Epidermal melanocyte (primary cell): Measurements from ENCODE around the gene SAPCD2.
"Not testable (repeated sequence)": the region's sequence is repeated elsewhere in the genome, so short reads cannot be mapped to it uniquely, and the experiment has no call there.

ENCODE experiments used
- DNase-seq: peaks from one replicate; pipeline ENCODE4 v3.0.0; 2011; ENCODE audit warnings: low spot score; ENCODE audit not compliant: insufficient read length

SAPCD2 gene

DNA sequence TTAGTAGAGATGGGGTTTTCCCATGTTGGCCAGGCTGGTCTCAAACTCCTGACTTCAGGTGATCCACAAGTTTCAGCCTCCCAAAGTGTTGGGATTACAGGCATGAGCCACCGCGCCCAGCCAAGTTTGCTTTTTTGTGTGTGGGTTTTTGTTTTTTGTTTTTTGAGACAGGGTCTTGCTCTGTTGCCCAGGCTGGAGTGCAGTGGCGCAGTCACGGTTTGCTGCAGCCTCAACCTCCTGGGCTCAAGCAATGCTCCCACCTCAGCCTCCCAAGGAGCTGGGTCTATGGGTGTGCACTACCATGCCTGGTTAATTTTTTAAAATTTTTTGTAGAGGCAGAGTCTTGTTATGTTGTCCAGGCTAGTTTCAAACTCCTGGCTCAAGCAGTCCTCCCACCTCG lies 36.9 kb downstream of the SAPCD2 start:
- not testable (repeated sequence) for DNase-seq

DNA sequence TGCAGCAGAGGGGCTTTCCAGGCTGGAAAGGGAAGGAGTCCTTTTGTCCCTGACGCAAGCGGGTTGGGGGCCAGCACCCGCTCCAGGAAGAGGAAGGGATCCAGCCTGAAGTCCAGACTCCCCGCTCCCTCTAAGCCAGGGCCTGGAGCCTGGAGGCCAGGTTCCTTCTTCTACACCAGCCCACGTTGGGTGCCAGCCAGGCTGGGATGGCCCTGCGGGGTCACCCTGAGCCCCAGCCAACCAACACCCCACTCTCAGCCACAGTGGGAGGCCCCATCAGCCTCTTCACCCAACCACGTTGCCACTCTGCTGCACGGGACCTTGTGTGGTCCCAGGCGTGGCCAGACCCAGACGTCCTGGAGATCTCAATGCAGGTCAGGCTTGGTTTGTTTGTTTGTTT lies 37.5 kb downstream of the SAPCD2 start:
- DNase-seq = no peak

DNA sequence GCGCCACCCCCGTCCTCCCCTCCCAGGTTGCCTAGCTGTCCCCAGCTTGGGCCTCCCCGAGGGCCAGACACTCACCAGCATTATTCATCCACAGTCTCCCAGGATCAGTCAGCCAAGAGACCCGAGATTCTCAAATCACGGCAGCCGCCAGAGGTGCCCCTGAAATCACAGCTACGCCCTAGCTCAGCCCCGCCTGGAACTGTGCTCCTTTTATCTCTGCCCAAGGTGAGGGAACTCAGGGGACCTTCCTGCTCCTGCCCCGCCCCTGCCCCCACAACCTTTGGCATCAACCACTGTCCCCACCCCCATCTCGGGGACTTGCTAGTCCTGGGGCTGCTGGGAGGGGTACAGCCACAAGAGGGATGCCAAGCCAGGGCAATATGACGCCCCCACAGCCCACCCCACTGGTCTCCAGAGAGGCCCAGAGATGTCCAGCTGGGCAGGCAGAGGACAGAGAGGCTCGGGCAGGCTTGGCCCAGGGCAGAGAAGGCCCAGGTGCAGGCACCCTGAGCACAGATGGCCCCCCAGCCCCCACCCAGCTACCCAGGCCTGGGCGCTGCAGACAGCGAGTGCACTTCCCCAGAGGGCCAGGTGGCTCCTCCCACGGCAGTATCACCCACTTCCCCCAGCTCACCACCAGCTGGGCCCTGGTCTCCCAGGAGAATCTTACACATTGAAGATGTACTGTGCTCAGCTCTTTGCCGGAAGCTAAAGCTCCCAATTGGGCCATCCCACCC lies 38.3 kb downstream of the SAPCD2 start, which contains the start of gene FUT7:
FUT7 (minus strand) TSS at position 185 of the 737 bp plus-strand sequence; CDS start at position 88, 97 bp downstream.
- DNase-seq = no peak

DNA sequence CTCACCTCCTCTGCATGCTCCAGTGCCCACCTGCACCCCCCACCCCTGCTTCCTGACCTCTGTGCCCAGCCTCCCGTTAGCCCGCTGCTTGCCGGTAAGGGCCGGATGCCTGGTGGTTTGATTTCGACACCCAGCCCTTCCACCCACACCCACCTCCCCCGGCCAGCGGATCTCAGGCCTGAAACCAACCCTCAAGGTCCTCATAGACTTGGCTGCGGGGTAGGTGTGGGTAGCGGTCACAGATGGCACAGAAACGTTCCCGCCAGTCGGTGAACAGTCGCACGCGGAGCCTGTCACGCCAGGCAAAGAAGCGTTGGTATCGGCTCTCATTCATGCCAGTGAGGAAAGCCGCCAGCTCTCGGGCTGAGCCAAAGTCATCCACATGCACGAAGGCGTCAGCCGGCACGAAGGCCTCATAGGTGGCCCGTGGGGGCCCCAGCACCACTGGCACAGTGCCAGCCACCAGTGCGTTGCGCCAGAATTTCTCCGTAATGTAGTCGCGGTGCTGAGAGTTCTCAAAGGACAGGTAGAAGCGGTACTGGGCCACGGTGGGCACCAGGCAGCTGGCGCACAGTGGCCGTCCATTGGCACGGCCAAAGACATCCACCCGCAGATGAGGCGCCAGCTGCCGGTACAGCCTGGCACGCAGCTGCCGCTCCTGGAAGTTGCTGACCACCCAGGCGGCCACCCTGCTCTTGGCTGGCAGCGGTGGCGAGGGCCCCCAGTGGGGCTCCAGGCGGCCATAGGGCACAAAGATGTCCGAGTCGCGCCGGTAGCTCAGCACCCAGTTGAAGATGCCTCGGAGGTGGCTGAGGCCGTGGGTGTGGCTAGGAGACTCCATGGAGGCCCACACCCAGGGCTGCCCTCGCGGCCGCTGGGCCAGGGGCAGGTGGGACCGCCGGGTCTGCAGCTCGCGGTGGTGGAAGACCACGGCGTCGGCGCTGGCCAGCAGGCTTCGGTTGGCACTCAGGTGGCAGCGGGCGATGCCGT lies 39.5 kb downstream of the SAPCD2 start:
- DNase-seq = no peak

DNA sequence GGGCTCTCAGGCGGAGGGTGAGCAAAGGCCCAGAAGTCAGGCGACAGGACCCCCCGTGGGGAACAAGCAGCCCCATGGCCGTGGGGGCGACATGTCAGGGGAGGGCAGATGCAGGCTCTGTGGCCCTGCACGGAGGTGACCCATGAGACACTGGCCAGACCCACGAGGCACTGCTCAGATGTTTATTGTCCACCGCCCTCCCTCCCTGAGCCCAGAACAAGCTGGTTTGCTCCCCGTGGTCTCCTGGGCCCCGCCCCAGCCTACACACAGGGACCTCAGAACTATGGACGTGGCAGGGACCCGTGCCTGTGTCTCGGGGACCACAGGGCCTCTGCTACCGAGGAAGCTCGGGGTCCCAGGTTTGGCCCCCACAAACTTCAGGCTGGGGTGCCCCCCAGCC lies 40.4 kb downstream of the SAPCD2 start:
- DNase-seq = no peak

DNA sequence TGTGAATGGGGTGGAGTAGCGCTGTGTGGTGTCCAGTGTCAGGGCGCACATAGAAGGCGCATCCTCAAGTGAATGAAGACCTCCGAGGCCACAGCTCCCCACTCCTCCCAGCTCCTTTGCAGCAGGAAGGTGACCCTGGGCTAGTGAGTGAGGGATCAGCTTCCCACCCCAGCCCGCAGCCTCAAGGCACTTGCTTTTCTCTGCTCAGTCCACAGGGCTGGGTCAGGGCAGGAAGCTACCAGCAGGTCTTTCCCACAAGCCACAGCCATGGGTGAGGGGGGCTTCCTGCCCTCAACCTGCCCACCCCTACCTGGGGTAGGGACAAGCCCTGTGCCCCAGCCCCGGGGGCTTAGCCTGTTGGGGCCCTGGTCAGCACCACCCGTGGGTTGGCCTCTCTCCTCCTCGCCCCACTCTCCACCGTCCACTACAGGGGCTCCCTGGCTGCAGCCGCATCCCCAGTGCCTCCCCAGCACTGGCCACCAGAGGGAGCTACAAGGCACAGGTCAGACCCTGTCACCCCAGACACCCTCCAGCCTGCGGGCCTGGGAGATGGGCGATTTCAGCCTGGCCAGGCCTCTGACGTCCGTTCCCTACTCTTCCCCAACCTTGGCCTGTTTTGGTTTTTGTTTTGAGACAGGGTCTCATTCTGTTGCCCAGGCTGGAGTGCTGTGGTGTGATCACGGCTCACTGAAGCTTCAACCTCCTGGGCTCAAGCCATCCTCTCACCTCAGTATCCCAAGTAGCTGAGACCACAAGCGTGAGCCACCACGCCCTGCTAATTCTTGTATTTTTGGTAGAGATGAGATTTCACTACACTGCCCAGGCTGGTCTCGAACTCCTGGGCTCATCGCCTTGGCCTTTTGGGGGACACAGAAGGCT lies 41.1 kb downstream of the SAPCD2 start:
- DNase-seq = no peak

DNA sequence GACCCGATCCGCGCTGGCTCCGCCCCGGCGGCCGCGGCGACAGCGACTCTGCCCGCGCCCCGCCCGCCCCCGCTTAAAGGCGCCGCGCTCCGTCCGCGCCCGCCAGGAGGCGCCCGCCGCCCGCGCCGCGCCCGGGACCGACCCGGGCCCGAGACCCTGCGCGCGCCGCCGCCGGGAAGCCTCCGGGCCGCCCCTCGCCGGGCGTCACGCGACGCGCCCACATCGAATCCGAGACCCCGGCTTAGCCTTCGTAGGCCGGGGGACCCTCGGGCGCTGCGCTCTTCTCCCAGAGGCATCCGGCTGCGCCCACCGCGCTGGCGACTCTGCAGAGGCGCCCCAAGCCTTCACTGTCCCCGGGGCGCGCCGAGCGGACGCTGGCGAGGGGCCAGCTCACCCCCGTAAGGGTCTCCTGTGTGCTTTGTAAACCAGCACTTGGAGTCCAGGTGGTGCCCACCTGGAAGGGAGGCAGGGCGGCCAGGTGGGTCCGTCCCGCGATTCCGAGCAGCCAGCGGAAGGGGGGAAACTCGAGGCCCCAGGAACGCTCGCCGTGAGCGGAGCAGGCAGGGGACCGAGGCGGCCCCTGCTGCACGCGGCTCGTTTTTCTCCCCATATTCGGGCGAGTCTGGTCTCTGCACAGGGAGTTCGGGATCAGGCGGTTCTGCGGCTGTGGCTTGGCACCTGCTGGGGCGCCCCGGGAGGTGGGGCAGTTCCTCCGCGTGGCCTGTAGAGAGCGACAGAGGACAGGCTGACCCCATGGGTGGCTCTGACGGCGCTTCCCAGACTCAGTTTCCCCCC lies 41.9 kb downstream of the SAPCD2 start:
- DNase-seq = no peak

DNA sequence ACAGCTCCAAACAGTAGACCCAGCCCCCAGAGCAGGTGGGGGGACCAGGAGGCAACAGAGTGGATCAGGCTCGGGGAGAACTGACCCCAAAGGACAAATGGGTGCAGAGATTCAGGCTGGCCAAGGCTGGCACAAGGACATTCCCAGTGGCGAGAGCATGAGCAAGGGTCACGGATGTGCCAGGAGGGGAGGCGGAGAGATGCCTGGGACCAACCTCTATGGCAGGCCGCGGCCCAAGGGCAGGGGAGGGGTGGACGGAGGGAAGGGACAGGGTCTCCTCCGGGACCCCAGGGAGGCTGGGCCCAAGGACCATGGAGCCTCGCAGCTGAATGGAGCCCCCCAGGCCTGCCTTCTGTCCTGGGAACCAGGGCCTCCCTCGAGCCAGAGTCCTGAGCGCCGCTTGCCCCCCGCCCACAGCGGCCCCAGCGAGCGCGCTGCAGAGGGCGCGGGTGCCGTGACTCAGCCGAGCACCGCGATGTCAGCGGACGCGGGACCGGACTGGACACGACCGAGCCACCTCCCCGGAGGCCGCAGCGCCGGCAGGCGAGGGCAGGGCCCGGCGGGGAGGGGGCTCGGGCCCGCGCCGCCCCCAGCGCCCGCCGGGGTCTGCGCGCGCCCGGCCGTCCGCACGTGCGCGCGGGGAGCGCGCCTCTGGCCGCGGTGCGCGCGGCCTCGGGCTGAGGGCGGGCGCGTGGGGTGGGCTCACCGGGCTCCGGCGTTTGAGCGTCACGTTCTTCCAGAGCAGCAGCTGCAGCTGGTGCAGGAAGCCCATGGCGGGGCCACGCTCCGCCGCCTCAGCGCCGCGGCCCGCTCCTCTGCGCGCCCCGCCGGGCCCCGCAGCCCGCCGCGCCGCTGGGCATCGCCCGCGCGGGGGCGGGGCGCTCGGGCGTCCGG lies 42.7 kb downstream of the SAPCD2 start, which contains the start of gene ABCA2:
ABCA2 (minus strand) TSS at position 869 of the 894 bp plus-strand sequence; CDS start at position 772, 97 bp downstream.
- no peak for DNase-seq

DNA sequence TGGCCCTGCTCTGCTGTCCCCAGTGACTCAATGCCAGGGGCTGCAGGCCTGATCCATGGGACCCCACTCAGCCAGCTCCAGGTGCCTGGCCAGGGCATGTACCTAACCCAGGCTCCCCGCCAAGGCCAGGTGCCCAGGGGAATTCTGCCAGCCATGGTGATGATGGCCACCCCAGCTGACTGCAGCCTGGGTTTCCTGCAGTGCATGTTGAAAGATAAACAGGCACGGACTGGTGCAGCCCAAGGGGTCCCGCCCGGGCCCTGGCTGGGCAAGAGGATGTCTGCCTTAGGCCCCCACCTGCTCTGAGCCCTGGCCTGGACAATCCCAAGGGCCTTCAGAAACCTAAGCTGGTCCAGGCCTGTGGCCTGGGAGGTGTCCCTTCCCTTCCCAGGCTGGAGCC lies 43.5 kb downstream of the SAPCD2 start:
- DNase-seq = no peak

DNA sequence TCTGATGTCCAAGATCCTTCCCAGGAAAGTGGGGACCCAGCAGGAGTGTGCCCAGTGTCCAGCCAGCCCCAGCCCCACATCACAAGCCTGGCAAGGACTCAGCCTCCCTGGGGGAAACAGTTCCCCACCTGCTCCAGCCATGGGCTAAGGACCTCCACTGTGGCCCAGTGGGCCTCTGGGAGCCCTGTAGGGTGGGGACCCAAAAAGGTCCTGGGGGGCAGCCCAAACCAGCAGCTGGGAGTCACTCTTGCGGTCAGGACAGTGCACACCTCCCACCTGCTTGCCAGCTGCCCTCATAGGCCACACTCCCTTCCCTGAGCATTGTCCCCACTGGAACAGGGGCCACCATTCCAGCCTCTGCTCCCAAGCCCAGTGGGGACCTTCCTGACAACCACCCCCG lies 44.0 kb downstream of the SAPCD2 start:
- no peak for DNase-seq

DNA sequence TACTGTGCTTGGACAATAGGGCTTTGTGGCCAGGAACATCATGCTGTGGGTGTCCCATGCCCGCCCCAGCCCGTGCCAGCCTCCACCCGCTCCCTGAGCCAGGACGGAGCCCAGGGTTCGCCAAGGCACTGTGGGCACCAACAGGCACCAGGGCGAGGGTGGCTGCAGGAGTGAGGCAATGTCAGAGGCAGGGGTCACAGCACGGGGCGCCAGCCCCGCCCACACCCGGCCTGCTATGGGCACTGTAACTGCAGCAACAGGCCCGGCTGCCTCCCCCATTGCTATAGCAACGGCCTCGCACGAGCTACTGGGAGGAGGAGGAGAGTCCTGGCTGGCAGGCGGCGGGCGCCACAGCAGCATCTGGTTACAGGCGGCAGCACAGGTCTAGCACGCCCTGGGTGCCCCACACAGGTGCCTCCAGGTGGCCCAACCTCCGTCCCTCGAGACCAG lies 44.8 kb downstream of the SAPCD2 start:
- no peak for DNase-seq

DNA sequence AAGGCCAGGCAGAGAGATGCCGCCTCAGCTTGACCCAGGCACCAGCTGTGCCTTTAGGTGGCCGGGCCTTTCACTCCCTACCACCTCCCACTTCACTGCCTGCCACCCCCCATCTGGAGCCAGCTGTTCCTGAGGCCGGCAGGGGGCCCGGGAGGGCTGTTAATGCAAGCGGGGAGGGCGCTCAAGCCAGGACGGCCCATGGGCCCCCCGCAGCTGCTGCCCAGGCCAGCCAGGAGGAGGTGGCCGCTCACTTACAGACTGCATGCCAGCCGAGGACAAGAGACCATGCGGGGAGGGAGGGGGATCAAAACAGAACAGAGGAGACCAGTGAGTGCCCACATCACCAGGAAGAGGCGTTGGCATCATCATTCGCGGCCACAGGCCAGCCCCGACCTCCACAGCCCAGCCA lies 46.8 kb downstream of the SAPCD2 start:
- no peak for DNase-seq

DNA sequence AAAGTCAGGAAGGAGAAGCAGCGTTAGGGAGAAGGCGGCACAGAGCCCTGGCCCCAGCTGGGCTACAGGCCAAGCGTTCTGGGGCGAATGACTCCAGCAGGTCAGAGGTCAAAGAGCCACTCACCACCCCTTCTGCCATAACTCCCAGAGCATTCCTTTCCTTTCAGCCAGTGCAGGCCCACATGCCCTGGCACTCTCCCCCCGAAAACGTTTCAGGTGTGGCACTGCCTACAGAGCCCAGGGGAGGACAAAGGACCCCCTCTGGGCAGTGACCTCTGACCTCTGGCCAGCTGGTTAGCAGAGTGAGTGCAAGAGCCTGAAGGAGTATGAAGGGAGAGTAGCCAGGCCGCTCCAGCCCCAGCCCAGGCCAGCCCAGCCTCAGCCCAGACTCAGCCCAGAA lies 47.2 kb downstream of the SAPCD2 start:
- DNase-seq = no peak

DNA sequence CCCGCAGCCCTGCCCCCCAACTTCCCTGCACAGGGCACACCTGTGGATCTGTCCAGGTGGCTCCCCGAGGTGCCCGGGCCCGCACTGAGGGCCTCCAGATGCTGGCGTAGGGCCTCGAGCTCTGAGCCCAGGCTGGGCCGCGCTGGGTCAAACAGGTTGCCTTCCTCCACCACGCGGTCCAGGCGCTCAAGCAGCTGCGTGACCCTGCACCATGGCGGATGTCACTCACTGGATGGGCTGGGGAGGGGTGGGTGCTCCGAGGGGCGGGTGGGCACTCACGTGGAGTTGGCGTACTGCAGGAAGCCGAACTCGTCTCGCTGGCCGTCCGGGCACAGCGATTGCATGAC lies 47.7 kb downstream of the SAPCD2 start:
- no peak for DNase-seq

DNA sequence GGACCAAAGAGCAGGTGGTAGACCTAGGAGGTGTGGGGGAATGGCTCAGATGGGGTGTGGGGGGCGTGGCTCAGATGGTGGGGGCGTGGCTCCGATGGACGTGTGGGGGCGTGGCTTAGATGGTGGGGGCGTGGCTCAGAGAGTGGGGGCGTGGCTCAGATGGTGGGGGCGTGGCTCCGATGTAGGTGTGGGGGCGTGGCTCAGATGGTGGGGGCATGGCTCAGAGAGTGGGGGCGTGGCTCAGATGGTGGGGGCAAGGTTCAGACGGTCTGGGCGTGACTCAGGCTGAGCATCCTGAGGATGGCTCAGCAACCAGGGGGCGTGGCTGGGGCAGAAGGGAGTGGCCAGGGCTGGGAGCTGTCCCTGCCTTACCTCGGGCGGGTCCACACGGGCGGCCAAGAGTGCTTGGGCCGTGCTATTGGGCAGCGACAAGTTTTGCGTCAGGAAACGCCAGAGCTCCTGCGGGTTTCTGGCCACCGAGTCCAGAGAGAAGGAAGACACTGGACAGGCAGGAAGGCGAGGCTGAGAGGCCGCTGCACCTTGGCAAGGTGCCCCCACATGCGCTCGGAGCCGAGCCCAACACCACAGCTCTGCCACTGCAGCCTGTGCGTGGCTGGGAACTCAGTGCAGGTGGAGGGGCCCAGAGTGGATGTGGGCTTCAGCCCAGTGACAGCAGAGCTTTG lies 48.2 kb downstream of the SAPCD2 start:
- no peak for DNase-seq

DNA sequence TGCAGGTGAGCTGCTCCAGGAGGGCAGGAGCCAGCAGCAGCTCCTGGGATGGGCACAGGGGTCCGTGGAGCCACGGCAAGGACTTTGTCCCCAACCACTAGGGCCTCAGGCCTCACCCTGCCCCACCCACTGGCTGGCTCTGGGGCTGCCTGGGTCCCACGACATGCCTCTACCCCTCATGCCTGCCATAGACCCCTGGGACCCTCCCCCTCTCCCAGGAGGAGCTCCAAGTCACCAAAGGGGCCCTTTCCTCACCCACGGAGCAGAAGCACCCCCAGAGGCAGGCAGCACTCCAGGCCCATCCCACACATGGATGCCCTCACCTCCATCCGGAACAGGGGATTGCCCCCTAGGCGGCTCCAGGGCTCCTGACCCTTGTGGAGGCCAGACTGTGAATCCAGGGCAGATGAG lies 48.8 kb downstream of the SAPCD2 start:
- DNase-seq = no peak

DNA sequence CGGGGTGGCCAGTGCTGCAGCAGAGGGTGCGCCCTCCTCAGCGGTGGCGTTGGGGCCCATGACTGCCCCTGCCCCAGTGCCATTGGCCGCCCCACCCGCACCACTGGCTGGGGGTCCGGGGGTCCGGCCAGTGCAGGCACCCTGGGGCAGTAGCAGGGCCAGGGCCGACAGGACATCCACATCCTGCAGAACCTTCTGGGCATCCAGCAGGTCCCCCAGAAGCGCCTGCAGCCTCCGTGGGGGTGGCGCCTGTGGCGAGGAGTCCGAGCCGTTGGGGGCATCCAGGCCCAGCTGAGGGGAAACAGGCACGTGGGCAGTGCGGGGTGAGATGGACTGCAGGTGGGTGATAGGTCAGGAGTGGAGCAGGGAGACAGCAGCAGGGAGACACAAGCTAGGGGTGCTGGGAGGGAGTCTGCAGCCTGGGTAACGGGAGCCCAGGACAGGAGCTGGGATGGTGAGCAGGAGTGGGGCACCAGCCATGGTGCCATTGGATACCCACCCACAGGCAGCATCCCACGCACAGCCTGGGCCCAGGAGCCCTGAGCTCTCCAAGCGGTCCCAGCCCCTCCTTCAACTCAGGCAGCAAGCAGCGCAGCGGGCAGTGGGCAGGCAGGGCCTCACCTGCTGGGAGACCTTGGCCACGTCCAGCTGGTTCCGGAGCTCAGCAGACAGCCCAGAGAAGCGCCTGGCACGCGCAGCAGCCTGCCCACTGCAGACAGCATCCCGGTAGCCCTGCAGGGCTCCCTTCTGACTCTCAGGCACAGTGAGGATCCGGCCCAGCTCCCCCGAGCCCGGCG lies 49.4 kb downstream of the SAPCD2 start:
- DNase-seq = no peak
